ENCODE results near the gene CCDC12.
A peak's percentile ranks its signal among the peaks of the same experiment; 100 is the strongest.

CCDC12 gene

GRCh38 chr3:46888705-46889104, 87.8 kb downstream of the CCDC12 start:
- no peak for DNase-seq

- no peak for DNase-seq
These were observed 88.5 kb downstream of the CCDC12 start for GRCh38 chr3:46887980-46888494.

- DNase-seq: no peak
These were observed 90.9 kb downstream of the CCDC12 start for GRCh38 chr3:46885612-46886011.

GRCh38 chr3:46884929-46885328, 91.6 kb downstream of the CCDC12 start:
- no peak for DNase-seq

GRCh38 chr3:46884427-46884826, 92.1 kb downstream of the CCDC12 start:
- DNase-seq: no peak

GRCh38 chr3:46883830-46884185, 92.7 kb downstream of the CCDC12 start:
- DNase-seq: no peak

- DNase-seq: no peak
These were observed 93.3 kb downstream of the CCDC12 start for GRCh38 chr3:46883054-46883829.

- DNase-seq: no peak
These were observed 94.0 kb downstream of the CCDC12 start for GRCh38 chr3:46882377-46883053.

- peak in 2 of 6 experiments; percentile 13 to 15 for DNase-seq
These were observed 94.8 kb downstream of the CCDC12 start for GRCh38 chr3:46881596-46882376.

- DNase-seq: no peak
These were observed 95.5 kb downstream of the CCDC12 start for GRCh38 chr3:46880884-46881595.

GRCh38 chr3:46878781-46879436, 97.6 kb downstream of the CCDC12 start:
- DNase-seq: no peak

GRCh38 chr3:46877406-46878125, 99.0 kb downstream of the CCDC12 start, which contains the start of gene PTH1R:
PTH1R (plus strand) TSS chr3:46877721; CDS start chr3:46883560, 5,839 bp downstream.
- DNase-seq: no peak

- DNase-seq: no peak
These were observed 99.9 kb downstream of the CCDC12 start for GRCh38 chr3:46876313-46877300.

- no peak for DNase-seq
These were observed 101.0 kb downstream of the CCDC12 start for GRCh38 chr3:46875560-46875959.

GRCh38 chr3:46874430-46874829, 102.1 kb downstream of the CCDC12 start:
- DNase-seq: no peak

GRCh38 chr3:46873521-46873920, 103.0 kb downstream of the CCDC12 start:
- DNase-seq: no peak

All from stimulated activated naive CD4-positive, alpha-beta T cell (primary cell).